Calu3 (cell line): Measurements from ENCODE around the gene PLK3. TPM values are rescaled to one million over a fixed set of nuclear protein-coding genes. Genes with fewer than 3 reads are reported as not detected.

Experiments used
- BruUV-seq: library from RNA; stranded (reverse); fragments of 400-500 nt; replicated peaks from 2 replicates; lab custom pipeline; 2021; lab: Mats Ljungman, UMichigan
- CTCF ChIA-PET: fragments of 300-600 bp; sonication (Branson Sonifier 250); formaldehyde crosslinking; loops from one replicate; lab custom pipeline; 2022; ENCODE audit warnings: antibody characterized with exemption; lab: Charles Lee
- DNase-seq: peaks from one replicate; pipeline ENCODE4 v3.0.0; 2022
- H3K27ac Mint-ChIP-seq: one replicate; pipeline ENCODE4 v1.8.0; 2022; ENCODE audit warnings: mixed read lengths; ENCODE audit not compliant: unreplicated experiment
- H3K27me3 Mint-ChIP-seq: one replicate; pipeline ENCODE4 v1.8.0; 2022; ENCODE audit warnings: mixed read lengths; ENCODE audit not compliant: unreplicated experiment
- H3K36me3 Mint-ChIP-seq: one replicate; pipeline ENCODE4 v1.8.0; 2022; ENCODE audit warnings: mild to moderate bottlenecking, moderate library complexity, mixed read lengths; ENCODE audit not compliant: insufficient read depth, unreplicated experiment
- H3K4me1 Mint-ChIP-seq: one replicate; pipeline ENCODE4 v1.8.0; 2022; ENCODE audit warnings: mild to moderate bottlenecking, low read depth, mixed read lengths; ENCODE audit not compliant: unreplicated experiment
- H3K4me3 Mint-ChIP-seq: one replicate; pipeline ENCODE4 v1.8.0; 2022; ENCODE audit warnings: mild to moderate bottlenecking, low read depth, moderate library complexity, mixed read lengths; ENCODE audit not compliant: unreplicated experiment
- H3K9me3 Mint-ChIP-seq: one replicate; pipeline ENCODE4 v1.8.0; 2022; ENCODE audit warnings: low read depth, mixed read lengths; ENCODE audit not compliant: unreplicated experiment
- intact Hi-C: fragments of 100-400 bp; cut with micrococcal nuclease; formaldehyde crosslinking; loops from one replicate; pipeline ENCODE4 v1.10.0; 2022; ENCODE audit not compliant: unreplicated experiment
- total RNA-seq: library from RNA; stranded (reverse); gene quantifications from 2 replicates; pipeline ENCODE4 v1.2.3, GENCODE V29; 2022
- TF ChIP-seq, protein P1 (sequence below): fragments of 200-600 bp; IDR thresholded peaks from one replicate; pipeline ENCODE4 v1.8.0; 2022; ENCODE audit warnings: antibody characterized with exemption; ENCODE audit not compliant: unreplicated experiment

The PLK3 gene
- total RNA-seq, 1 experiment from 2014 or later = 15.6 TPM

- Mint-ChIP-seq H3K36me3 (no peaks in the 10 kb centered on the region), H3K9me3 (no peaks in the 10 kb centered on the region), H3K27ac (no peak overlapping the region), H3K4me1 (no peaks in the 10 kb centered on the region), H3K27me3 (no peaks in the 10 kb centered on the region), H3K4me3 (no peak overlapping the region)
- TF ChIP-seq, protein P1, sequence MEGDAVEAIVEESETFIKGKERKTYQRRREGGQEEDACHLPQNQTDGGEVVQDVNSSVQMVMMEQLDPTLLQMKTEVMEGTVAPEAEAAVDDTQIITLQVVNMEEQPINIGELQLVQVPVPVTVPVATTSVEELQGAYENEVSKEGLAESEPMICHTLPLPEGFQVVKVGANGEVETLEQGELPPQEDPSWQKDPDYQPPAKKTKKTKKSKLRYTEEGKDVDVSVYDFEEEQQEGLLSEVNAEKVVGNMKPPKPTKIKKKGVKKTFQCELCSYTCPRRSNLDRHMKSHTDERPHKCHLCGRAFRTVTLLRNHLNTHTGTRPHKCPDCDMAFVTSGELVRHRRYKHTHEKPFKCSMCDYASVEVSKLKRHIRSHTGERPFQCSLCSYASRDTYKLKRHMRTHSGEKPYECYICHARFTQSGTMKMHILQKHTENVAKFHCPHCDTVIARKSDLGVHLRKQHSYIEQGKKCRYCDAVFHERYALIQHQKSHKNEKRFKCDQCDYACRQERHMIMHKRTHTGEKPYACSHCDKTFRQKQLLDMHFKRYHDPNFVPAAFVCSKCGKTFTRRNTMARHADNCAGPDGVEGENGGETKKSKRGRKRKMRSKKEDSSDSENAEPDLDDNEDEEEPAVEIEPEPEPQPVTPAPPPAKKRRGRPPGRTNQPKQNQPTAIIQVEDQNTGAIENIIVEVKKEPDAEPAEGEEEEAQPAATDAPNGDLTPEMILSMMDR = no peak
- intact Hi-C loops = no loop called here
- no TSS peak for BruUV-seq
- DNase-seq = no peak
- CTCF ChIA-PET = no interaction called here
Observed at GRCh38 chr1:44829506-44830384, 29.6 kb downstream of the PLK3 start.

DNA sequence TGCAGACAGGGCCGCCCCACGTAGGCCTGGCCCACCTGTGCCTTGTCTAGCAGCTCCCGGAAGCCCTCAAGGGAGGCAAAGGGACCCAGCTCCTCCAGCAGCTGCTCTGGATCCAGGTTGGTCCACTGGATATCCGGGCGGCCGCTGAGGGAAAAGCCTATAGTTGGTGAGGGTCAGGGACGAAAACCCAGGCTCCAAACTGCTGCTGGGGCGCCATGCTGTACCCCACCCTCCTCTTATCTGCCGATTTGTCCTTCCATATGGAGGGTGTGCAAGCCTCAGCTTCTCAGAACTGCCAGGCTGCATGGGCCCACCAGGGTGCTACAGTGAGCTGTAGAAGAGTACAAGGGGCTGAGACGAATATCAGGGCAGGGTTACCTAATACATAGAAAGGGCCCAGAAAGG, 30.7 kb downstream of the PLK3 start:
- intact Hi-C loops = no loop called here
- no peak overlapping the region for H3K4me3 Mint-ChIP-seq
- CTCF ChIA-PET = no interaction called here

DNA sequence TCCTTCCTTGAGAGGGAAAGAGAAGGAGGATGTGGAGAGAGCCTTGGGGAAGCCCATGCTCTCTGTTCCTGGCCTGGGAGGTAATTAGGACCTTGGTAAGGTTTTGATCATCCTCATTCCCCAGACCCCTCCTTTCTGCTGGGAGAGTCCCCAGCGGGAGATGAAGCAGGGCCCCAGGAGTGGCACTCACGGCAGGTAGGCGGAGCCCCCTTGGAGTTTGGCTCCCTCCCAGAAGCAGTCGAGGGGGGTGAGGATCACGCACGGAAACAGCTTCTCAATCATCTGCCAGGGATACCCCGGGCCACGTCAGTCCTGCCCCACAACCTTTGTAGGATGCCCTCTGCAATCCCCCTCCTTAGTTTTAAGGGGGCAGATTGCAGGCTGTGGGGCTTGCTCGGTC, 31.3 kb downstream of the PLK3 start:
- Mint-ChIP-seq H3K4me1 (no peaks in the 10 kb centered on the region), H3K27ac (no peak overlapping the region), H3K27me3 (no peaks in the 10 kb centered on the region), H3K4me3 (no peak overlapping the region), H3K9me3 (no peaks in the 10 kb centered on the region), H3K36me3 (no peaks in the 10 kb centered on the region)
- CTCF ChIA-PET = no interaction called here
- no peak for DNase-seq
- intact Hi-C loops = no loop called here
- TF ChIP-seq, protein P1 = no peak
- no TSS peak for BruUV-seq

More for the DNA sequence above, 30.7 kb downstream of the PLK3 start:
- TF ChIP-seq, protein P1 = no peak
- no peaks in the 10 kb centered on the region for H3K36me3 Mint-ChIP-seq
- H3K4me1 Mint-ChIP-seq = no peaks in the 10 kb centered on the region
- H3K27me3 Mint-ChIP-seq = no peaks in the 10 kb centered on the region
- H3K9me3 Mint-ChIP-seq = no peaks in the 10 kb centered on the region
- DNase-seq = no peak
- H3K27ac Mint-ChIP-seq = no peak overlapping the region
- BruUV-seq = no TSS peak

- no TSS peak for BruUV-seq
- no peaks in the 10 kb centered on the region for H3K9me3 Mint-ChIP-seq
- TF ChIP-seq, protein P1 = no peak
- intact Hi-C loops = no loop called here
- H3K4me1 Mint-ChIP-seq = no peaks in the 10 kb centered on the region
- DNase-seq = no peak
- CTCF ChIA-PET = interaction anchor here (0.6 kb wide), 1 partner anchor 311 kb away, joined by 3 read pairs; no protein-coding TSS in a partner anchor
- H3K27me3 Mint-ChIP-seq = no peaks in the 10 kb centered on the region
- no peaks in the 10 kb centered on the region for H3K36me3 Mint-ChIP-seq
- H3K4me3 Mint-ChIP-seq = no peak overlapping the region
- no peak overlapping the region for H3K27ac Mint-ChIP-seq
Observed at GRCh38 chr1:44832056-44832705, 32.0 kb downstream of the PLK3 start.
